CD14-positive monocyte (primary cell): Measurements from ENCODE around the gene PODXL2. TPM values are rescaled to one million over a fixed set of nuclear protein-coding genes. Genes with fewer than 3 reads are reported as not detected.

Experiments
- DNase-seq, 3 donors: peaks; one replicate each; pipeline ENCODE4 v3.0.0-alpha.2; 2011 to 2022
- H2AFZ ChIP-seq: 2 replicates; pipeline ENCODE4 v1.6.0; 2012; ENCODE audit warnings: mild to moderate bottlenecking, low read depth, low read length, inconsistent platforms; ENCODE audit not compliant: insufficient read depth, poor library complexity, severe bottlenecking
- H3K27ac ChIP-seq, 2 donors: 1 replicate in 1 of 2; 2 replicates in 1 of 2; pipeline ENCODE4 v1.5.1; 2012 to 2013; ENCODE audit warnings: low read length in 2 of 2, control low read depth in 1 of 2, inconsistent platforms in 1 of 2, low read depth in 1 of 2, mild to moderate bottlenecking in 1 of 2
- H3K27me3 ChIP-seq, 2 donors: one replicate each; pipeline versions ENCODE4 v1.6.0 to v1.6.1; 2011 to 2013; ENCODE audit warnings: low read length in 2 of 2; ENCODE audit not compliant: control insufficient read depth in 2 of 2, insufficient read depth in 2 of 2
- H3K36me3 ChIP-seq, 2 donors: replicated peaks in 1 of 2; 1 replicate in 1 of 2; 2 replicates in 1 of 2; pipeline versions ENCODE4 v1.5.1 to v1.6.1; 2012 to 2013; ENCODE audit warnings: low read length in 2 of 2, control low read depth in 1 of 2, inconsistent platforms in 1 of 2, mild to moderate bottlenecking in 1 of 2; ENCODE audit not compliant: insufficient read depth in 2 of 2, control insufficient read depth in 1 of 2
- H3K4me1 ChIP-seq, 2 donors: 1 replicate in 1 of 2; 2 replicates in 1 of 2; pipeline versions ENCODE4 v1.5.1 to v1.6.1; 2012 to 2013; ENCODE audit warnings: low read length in 2 of 2, control low read depth in 1 of 2, inconsistent platforms in 1 of 2, mild to moderate bottlenecking in 1 of 2, moderate library complexity in 1 of 2; ENCODE audit not compliant: insufficient read depth in 2 of 2, control insufficient read depth in 1 of 2
- H3K4me2 ChIP-seq: replicated peaks from 2 replicates; pipeline ENCODE3; 2012; ENCODE audit warnings: low read length, moderate library complexity, mild to moderate bottlenecking; ENCODE audit not compliant: poor library complexity, severe bottlenecking; ENCODE audit errors: extremely low read depth
- H3K4me3 ChIP-seq, 3 experiments: fragments of 200-600 bp in 1 of 3; sonication (generic) in 1 of 3; replicated peaks in 1 of 3; 1 replicate in 2 of 3; 2 replicates in 1 of 3; pipeline ENCODE4 v1.5.1; 2011 to 2013; ENCODE audit warnings: low read length in 3 of 3, mild to moderate bottlenecking in 3 of 3, control low read depth in 2 of 3, low read depth in 2 of 3, inconsistent platforms in 1 of 3, moderate library complexity in 1 of 3
- H3K79me2 ChIP-seq: 2 replicates; pipeline ENCODE4 v1.6.0; 2012; ENCODE audit warnings: mild to moderate bottlenecking, control low read depth, inconsistent platforms, low read length, moderate library complexity; ENCODE audit not compliant: insufficient read depth
- H3K9ac ChIP-seq: 2 replicates; pipeline ENCODE4 v1.6.0; 2017; ENCODE audit warnings: low read length, mild to moderate bottlenecking; ENCODE audit not compliant: insufficient read depth, poor library complexity, severe bottlenecking
- H3K9me3 ChIP-seq, 2 donors: replicated peaks in 1 of 2; 1 replicate in 1 of 2; 2 replicates in 1 of 2; pipeline versions ENCODE4 v1.5.1 to v1.6.1; 2012 to 2013; ENCODE audit warnings: low read length in 2 of 2, control low read depth in 1 of 2; ENCODE audit not compliant: control insufficient read depth in 1 of 2, insufficient read depth in 1 of 2
- H4K20me1 ChIP-seq: 2 replicates; pipeline ENCODE4 v1.6.0; 2012; ENCODE audit warnings: mild to moderate bottlenecking, low read length, control low read depth, moderate library complexity; ENCODE audit not compliant: insufficient read depth
- H3K27ac Mint-ChIP-seq, 7 donors: one replicate each; pipeline ENCODE4 v1.8.0; 2020; ENCODE audit warnings: mild to moderate bottlenecking in 7 of 7, mixed read lengths in 7 of 7, moderate library complexity in 6 of 7, inconsistent platforms in 2 of 7
- H3K27me3 Mint-ChIP-seq, 3 donors: one replicate each; pipeline ENCODE4 v1.8.0; 2021 to 2022; ENCODE audit warnings: low read depth in 3 of 3, mild to moderate bottlenecking in 3 of 3, mixed read lengths in 3 of 3, moderate library complexity in 3 of 3, inconsistent platforms in 1 of 3
- H3K36me3 Mint-ChIP-seq, 2 donors: one replicate each; pipeline ENCODE4 v1.8.0; 2020; ENCODE audit warnings: mixed read lengths in 2 of 2, inconsistent platforms in 1 of 2, mild to moderate bottlenecking in 1 of 2
- H3K4me1 Mint-ChIP-seq: one replicate; pipeline ENCODE4 v1.8.0; 2020; ENCODE audit warnings: mild to moderate bottlenecking, mixed read lengths
- H3K4me3 Mint-ChIP-seq, 2 donors: one replicate each; pipeline ENCODE4 v1.8.0; 2020; ENCODE audit warnings: mild to moderate bottlenecking in 2 of 2, mixed read lengths in 2 of 2, moderate library complexity in 1 of 2
- H3K9me3 Mint-ChIP-seq, 7 donors: one replicate each; pipeline ENCODE4 v1.8.0; 2020 to 2022; ENCODE audit warnings: mixed read lengths in 7 of 7, mild to moderate bottlenecking in 6 of 7, moderate library complexity in 6 of 7, inconsistent platforms in 2 of 7
- WGBS: methylation state at CpG from one replicate; pipeline ENCODE4 v1.1.5; 2013; ENCODE audit warnings: missing lambda C conversion rate; ENCODE audit not compliant: insufficient coverage; 5-methylcytosine and 5-hydroxymethylcytosine counted together
- intact Hi-C, 2 donors: fragments of 100-400 bp; cut with micrococcal nuclease; formaldehyde crosslinking; loops; one replicate each; pipeline versions ENCODE4 v1.15.0 to v1.15.1; 2023
- polyA plus RNA-seq, 3 donors: library from polyadenylated mRNA; depleted of rRNA in 1 of 3; unstranded in 2 of 3; stranded (reverse) in 1 of 3; fragments of 300-500 nt in 2 of 3; fragments of >200 nt in 1 of 3; fragmentation: Illumina TruSeq in 2 of 3; gene quantifications; 1 replicate in 2 of 3; 2 replicates in 1 of 3; pipeline ENCODE4 v1.2.3, GENCODE V29; 2012 to 2021
- TF ChIP-seq, protein P1 (sequence below): fragments of 200-600 bp; IDR thresholded peaks from one replicate; pipeline ENCODE4 v1.8.0; 2022; ENCODE audit warnings: antibody characterized with exemption, mild to moderate bottlenecking

Gene PODXL2
- polyA plus RNA-seq, 3 donors, result 0.33 to 0.64 (median 0.43) TPM

DNA sequence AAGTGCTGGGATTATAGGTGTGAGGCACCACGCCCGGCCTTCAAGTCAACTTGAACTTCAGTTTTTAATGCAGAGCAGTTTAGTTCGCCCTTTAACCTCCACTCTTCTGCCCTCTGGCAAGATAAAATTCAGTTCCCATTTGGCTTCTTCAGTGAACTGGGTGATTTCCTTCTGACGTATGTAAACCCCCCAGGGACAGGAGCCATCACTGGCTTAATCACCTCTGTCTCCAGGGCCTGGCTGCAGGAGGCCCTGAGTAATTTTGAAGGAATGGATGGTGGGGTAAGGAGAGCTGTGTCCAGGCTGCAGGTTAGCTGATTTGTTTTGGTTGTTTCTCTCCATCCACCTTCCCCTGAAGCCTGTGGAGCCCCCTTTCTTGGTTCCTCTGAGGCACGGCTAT lies 18.9 kb upstream of the PODXL2 start:
- H3K9me3 ChIP-seq, result no peaks in the 10 kb centered on the region
- H3K27me3 ChIP-seq, result no peaks in the 10 kb centered on the region
- H3K27ac ChIP-seq, result peak overlapping the region in 1 of 2 donors; percentile 31
- DNase-seq, result peak in 1 of 3 donors; percentile 37
- 91% methylated on average over 5 of the region's 5 CpGs for WGBS
- no peaks in the 10 kb centered on the region for H3K9me3 Mint-ChIP-seq
- H2AFZ ChIP-seq, result no peak overlapping the region
- H3K4me2 ChIP-seq, result no peak overlapping the region
- H3K36me3 ChIP-seq, result peaks cover 3 to 69% of the 10 kb centered on the region in 2 donors
- H3K27me3 Mint-ChIP-seq, result no peaks in the 10 kb centered on the region
- peaks cover 27% of the 10 kb centered on the region for H3K4me1 Mint-ChIP-seq
- H3K79me2 ChIP-seq, result peaks cover 3% of the 10 kb centered on the region
- peak overlapping the region in 2 of 7 donors; percentile 21 to 35 for H3K27ac Mint-ChIP-seq
- no peak overlapping the region for H3K9ac ChIP-seq
- no peak overlapping the region for H3K4me3 ChIP-seq
- H3K36me3 Mint-ChIP-seq, result peaks cover 50 to 67% of the 10 kb centered on the region in 2 donors
- no peaks in the 10 kb centered on the region for H4K20me1 ChIP-seq
- no peak overlapping the region for H3K4me3 Mint-ChIP-seq
- H3K4me1 ChIP-seq, result peaks cover 7 to 8% of the 10 kb centered on the region in 2 donors
- TF ChIP-seq, protein P1, sequence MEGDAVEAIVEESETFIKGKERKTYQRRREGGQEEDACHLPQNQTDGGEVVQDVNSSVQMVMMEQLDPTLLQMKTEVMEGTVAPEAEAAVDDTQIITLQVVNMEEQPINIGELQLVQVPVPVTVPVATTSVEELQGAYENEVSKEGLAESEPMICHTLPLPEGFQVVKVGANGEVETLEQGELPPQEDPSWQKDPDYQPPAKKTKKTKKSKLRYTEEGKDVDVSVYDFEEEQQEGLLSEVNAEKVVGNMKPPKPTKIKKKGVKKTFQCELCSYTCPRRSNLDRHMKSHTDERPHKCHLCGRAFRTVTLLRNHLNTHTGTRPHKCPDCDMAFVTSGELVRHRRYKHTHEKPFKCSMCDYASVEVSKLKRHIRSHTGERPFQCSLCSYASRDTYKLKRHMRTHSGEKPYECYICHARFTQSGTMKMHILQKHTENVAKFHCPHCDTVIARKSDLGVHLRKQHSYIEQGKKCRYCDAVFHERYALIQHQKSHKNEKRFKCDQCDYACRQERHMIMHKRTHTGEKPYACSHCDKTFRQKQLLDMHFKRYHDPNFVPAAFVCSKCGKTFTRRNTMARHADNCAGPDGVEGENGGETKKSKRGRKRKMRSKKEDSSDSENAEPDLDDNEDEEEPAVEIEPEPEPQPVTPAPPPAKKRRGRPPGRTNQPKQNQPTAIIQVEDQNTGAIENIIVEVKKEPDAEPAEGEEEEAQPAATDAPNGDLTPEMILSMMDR, result no peak
- intact Hi-C loops, result no loop called here

DNA sequence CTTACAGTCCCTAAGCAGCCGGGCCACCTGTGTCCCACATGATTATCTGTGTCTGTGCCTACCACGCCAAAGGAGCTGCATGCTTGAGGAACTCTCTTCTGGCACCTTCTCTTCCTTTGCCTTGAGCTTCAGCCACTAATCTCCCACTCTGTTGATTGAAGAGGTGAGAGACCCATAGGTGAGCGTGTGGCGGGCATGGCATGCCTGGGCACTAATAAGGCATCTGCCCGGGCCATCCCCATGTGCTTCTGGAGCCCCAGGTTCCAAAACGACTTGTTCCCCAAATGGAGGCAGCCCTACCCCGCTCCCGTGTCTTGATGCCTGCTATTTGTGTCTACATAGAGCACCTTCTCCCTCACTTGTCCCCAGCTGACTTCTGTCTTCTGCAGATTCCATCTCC lies 17.7 kb upstream of the PODXL2 start:
- peaks cover 50 to 67% of the 10 kb centered on the region in 2 donors for H3K36me3 Mint-ChIP-seq
- Histone ChIP-seq H3K27me3 (no peaks in the 10 kb centered on the region), H2AFZ (no peak overlapping the region), H3K4me1 (peaks cover 7 to 8% of the 10 kb centered on the region in 2 donors), H3K9ac (no peak overlapping the region), H3K79me2 (peaks cover 3% of the 10 kb centered on the region), H3K36me3 (peaks cover 4 to 69% of the 10 kb centered on the region in 2 donors), H3K9me3 (no peaks in the 10 kb centered on the region), H3K4me3 (no peak overlapping the region), H4K20me1 (no peaks in the 10 kb centered on the region), H3K27ac (no peak overlapping the region), H3K4me2 (no peak overlapping the region)
- H3K9me3 Mint-ChIP-seq, result no peaks in the 10 kb centered on the region
- no peak for DNase-seq
- peaks cover 0 to under 1% (median 0%) of the 10 kb centered on the region in 3 donors for H3K27me3 Mint-ChIP-seq
- no peak overlapping the region for H3K4me3 Mint-ChIP-seq
- H3K27ac Mint-ChIP-seq, result no peak overlapping the region
- 91% methylated on average over 7 of the region's 8 CpGs for WGBS
- intact Hi-C loops, result no loop called here
- TF ChIP-seq, protein P1, result no peak
- peaks cover 27% of the 10 kb centered on the region for H3K4me1 Mint-ChIP-seq
